GM15510 (cell line): ENCODE results near the gene CTNNA1.

Experiments used
- POLR2A ChIP-seq: IDR thresholded peaks from 3 replicates; pipeline ENCODE4 v1.6.1; 2011; ENCODE audit warnings: borderline replicate concordance; ENCODE audit not compliant: insufficient read length; ENCODE audit errors: extremely low read depth

The CTNNA1 gene

DNA sequence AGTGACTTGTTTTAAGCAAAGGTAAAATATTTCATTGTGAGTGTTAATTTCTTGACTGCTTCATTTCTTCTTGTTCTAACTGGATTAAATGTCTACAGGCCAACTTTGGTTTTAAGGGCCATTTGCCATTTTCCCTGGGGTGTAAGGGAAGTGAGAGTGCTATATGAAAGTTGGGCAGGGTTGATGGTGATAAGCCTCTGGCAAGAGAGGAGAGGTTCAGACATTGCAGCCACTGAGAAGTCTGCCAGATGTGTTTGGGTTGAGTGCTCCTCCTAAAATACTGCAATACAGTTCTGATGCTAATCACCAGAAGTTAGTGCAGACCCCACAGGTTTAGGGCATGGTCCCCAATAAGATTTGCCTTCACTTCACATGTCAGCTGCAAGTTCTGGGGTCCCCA, 136.8 kb downstream of the CTNNA1 start:
- TF ChIP-seq POLR2A: no peak

DNA sequence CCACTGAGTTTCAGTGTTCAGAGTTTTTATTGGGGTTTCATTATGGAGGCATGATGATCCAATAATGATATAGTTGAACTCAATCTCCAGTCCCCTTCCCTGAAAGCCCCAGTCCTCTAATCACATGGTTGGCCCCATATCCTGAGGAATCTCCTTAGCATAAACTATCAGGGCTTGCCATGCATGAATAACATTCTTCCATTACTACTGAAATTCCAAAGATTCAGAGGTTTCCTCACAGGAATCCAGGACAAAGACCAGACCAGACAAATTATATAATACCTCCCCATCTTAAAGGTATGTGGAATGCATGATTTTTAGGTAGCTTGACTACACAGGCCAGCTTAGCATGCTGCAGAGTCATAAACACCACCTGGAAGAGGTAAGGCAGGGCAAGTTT, 137.4 kb downstream of the CTNNA1 start:
- TF ChIP-seq POLR2A: no peak

DNA sequence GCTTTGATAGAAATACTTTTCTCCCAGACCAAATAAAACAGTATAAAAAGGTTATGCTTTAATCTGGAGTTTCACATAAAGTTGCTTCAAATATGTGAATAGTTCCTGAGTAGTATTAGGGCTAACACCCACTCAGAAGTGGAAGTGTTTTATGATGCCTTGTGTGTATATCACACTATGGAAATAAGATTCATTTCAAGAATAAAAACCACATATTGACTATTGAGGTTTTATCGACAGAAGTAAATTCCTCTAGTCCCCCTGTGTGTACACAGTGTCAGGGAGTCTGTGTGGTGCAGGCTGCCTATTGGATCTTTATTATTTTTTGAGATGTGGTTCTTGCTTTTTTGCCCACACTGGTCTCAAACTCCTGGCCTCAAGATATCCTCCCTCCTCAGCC, 142.7 kb downstream of the CTNNA1 start:
- TF ChIP-seq POLR2A: no peak

DNA sequence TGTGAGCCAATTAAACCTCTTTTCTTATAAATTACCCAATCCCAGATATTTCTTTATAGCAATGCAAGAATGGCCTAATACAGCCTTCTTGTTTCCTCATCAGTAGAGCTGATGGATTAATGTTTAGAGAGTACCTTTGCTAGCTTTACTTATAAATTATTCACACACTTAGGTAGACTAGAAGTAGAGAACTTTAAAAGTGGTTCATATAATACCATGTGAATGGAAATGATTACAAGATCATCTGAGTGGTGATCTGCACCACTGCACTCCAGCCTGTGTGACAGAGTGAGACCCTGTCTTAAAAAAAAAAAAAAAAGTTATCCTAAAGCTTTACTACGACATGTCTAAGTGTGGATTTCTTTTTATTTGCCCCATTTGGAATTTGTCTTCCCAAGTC, 145.1 kb downstream of the CTNNA1 start:
- no peak for TF ChIP-seq POLR2A

DNA sequence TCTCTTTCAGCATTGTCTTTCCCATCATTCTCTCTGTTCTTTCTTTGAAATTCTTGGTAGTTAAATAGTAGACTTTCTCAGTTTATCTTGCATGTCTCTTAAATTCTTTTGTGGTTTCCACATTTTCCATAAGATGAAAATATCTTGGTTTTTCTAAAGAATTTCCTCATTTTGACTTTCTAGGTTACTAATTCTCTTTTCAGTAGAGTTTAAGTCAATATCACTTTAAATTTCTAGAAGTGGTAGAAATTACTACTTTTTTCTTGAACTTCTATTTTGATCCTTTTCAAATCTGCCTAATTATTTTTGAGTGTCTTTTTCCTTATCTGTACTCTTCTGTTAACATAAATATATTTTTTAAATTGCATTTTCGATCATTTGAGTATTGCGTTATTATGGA, 145.5 kb downstream of the CTNNA1 start:
- no peak for TF ChIP-seq POLR2A

DNA sequence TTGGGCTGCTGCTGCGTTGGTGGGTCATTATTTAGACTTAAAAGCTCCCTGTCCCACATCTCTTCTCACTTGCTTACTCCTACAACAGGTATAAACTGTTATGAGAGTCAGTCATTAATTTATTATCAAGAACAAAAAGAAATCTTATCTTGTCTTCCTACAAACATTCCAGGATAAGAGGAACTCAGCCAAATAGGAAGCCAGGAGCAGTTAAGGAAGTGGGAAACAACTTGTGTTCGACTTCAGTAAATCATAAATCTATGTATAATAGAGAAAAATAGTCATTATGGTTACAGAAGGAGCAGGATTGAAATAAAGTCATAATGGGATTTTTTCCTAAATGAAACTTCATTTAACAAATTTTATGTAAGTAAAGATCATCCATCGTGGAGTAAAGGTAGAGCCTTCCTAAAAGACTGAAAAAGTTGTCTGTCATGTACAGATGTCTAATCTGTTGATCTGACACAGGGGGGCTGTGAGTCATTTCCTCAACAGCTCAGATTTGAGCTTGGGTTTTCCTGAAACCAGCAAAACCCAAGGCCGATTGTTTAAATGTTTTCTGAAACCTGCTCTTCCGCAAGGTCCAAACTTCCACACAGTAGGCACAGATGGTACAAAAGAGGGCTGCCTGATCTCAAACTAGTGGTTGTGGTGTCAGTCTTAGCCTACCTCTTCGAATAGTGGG, 147.2 kb downstream of the CTNNA1 start:
- no peak for TF ChIP-seq POLR2A

DNA sequence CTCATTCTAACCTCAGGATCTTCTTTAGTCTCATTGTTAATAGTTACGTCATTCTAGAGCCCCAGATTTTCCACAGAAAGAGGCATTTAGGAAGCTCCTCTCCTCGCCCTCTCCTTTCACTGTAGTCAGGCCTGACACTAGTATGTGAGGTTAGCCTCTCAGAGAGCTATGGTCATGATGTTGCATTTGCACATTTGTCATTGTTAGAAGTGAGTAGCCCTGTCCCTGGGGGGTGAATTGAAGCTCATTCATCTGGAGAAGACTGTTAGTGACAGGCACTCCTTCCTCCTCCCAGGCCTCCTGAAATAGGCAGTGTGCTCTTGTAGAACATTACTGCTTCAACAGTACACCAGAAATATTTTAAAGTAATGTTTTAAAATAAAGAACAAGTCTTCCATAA, 148.5 kb downstream of the CTNNA1 start:
- TF ChIP-seq POLR2A: no peak

DNA sequence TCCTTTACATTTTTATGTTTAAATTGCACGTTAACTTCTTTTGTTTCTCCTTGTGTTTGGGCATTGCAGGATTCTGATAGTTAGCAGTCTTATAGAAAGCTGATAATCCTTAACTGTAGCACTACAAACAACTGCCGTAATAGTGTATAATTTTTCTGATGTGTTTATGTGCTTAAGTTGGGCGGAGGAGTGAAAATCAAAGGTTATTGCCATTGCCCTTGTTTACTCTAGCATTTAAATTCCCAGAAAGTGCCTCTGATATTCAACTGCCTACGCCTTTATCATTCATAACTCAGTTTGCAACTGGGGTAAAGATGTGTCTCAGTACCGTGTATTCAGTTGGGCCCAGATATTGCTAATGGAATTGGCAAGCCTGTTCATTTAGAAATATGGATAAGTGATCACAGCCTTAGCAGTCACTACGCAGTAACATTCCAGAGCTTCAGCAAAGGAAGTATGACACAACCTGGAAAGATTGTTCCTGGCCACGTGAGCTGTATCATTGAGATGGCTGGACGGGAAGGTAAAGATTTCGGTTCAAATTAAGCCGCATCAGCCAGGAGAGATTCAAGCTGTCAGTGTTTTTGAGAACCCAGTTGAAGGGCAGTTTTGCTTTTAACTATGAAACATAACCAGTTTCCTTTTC, 150.0 kb downstream of the CTNNA1 start:
- no peak for TF ChIP-seq POLR2A

DNA sequence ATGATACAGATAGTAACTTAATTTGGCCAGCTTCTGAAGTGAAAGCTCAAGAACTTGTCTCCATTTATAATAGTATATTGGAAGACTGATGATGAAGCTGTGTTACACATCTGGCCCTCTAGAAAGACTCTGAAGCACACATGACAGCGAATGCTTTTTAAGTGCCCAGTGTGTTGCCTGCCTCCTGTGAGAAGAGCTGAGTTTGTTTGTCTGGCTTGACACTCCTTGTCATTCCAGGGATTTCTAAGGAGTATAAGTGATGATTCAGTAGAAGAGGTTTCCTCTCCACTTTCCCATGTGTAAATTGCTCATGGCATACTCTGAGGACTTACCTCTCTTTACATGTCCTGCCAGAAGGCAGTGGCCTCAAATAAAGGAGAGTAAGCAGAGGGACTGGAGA, 152.3 kb downstream of the CTNNA1 start:
- TF ChIP-seq POLR2A: no peak

DNA sequence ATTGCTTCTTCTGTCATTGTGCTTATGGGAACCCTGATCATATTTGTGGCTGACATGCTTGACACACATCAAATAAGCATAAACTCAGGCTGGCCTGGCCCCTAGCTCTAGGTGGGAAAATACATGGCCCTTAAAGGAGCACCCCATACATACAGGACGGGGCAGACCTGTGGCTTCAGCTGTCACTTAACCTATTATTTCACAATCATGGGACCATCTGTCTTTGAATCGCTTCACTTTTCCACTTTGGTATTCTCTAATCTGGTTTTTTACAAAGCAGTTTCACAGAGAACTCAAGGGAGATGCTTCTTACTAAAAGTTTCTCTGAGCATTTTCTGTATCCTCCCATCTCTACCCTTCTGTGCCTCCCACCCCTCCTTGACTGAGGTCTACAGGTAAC, 156.5 kb downstream of the CTNNA1 start:
- TF ChIP-seq POLR2A: no peak

DNA sequence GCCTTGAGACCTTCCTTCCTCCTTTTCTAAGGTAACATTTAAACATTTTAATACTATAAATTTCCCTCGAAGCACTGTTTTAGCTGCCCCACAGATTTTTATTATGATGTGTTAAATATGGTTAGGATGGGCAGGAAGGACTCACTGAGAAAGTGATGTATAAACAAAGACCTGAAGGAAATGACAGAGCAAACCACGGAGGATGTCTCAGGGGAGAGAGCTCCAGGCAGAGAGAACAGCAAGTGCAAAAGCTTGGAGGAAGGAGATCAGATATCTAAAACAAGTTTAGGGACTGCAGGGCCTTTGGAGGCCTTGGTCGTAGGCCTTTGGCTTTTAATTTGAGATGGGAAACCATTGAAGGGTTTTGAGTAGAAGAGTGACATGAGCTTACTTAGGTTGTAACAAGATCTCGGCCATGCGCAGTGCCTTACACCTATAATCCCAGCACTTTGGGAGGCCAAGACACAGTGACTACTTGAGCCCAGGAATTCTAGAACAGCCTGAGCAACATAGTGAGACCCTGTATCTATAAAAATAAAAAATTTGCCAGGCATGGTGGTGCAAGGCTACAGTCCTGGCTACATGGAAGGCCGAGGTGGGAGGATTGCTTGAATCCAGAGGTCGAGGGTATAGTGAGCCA, 157.4 kb downstream of the CTNNA1 start:
- no peak for TF ChIP-seq POLR2A

DNA sequence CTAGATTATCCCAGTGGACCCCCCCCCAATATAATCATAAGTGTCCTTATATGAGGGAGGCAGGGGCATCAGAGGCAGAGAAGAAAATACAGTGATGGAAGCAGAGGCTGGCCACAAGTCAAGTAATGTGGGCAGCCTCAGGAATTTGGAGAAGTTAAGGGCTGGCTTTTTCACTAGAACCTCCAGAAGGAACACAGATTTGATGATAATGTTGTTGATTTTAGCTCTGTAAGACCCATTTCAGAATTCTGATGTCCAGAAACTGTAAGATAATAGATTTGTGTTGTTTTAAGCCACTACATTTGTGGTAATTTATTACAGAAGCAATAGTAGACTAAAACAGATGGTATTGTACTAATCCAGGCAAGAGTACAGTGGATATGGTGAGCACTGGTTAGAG, 158.2 kb downstream of the CTNNA1 start:
- TF ChIP-seq POLR2A: no peak

DNA sequence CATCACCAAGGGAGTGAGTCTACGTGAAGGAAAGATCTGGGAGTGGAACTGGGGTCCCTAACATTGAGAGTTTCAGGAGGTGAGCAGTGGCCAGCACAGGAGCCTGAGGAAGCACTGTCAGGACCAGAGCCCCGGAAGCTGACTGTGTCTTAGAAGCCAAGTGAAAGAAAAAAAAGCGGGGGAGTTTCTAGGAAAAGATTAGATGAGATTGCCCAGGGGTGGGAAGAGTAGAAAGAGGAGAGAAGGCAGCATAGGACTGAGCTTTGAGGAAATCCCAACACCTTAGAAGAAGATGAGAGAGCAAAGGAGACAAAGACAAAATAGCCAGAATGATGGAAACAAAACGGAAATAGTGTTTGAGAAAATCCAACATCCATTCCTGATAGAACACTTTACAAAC, 158.9 kb downstream of the CTNNA1 start:
- TF ChIP-seq POLR2A: no peak

DNA sequence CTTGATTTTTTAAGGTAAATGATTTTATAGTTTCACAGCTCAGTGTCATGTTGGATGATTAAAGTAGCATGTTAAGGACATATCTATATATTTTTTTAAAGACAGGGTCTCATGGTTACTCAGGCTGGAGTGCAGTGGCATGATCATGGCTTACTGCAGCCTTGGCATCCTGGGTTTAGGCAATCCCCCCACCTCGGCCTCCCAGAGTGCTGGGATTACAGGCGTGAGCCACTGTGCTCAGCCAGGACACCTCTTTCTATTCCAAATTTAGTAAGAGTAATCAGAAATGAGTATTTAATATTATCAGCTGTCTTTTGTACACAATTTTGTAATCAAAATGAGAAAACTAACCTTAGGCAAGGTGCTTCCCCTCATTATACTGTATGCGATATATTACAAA, 160.5 kb downstream of the CTNNA1 start:
- TF ChIP-seq POLR2A: no peak

DNA sequence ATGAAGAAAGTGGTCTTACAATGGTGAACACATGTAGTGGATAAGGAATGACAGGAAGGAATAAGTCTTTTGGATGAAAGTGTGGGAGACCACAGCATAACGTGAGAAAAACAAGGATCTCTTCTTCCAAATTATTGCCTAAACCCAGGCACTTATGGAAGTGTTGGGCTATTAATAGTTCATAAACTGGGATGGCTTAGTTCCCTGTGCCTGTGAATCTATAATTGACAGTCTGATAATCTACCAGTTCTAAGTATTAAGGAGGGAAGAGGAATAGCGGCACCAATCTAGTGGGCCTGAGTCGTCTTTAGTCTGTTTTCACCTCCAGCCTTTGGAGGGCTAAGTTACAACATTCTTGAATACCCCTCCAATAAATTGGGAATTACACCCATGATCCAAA, 161.1 kb downstream of the CTNNA1 start:
- no peak for TF ChIP-seq POLR2A

DNA sequence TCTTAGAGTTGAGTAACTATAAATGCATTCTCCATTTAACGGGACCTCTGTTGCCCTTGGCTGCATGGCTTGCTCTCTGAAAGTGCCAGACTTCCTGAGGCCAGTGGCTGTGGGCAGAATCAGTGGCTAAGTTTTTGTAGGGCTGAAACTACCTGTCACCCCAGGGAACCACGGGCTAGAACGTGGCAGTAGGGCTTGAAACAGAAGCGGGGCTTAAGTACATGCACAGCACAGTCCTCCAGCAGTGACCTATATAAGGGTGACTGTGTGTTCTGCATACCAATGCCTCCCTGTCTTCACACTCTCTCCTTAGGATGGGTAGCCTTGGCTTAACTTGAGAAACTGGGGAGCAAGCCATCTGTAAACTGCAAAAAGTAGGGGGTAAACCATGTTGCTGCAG, 165.5 kb downstream of the CTNNA1 start:
- TF ChIP-seq POLR2A: no peak
